Measurements from ENCODE around the gene AHI1.

The AHI1 gene

DNA sequence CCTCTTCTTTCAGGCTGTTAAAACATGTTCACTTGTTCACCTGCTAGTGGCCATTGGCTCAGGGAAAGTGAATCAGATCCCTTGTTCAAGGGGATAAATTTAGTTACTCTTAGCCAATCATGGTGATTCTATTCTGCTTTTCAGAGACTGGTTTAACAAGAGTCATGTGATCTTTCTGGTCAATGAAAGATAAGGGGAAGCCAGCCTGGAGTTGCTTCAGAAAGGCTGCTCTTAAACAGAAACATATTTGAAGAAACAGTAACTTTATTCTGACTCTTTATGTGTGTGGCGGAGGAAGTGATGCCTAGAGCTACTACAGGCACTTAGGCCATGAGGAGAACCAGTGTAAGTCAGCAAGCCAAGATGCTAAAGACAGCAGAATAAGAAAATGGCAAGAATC is 28.1 kb upstream of the AHI1 start:
- Histone ChIP-seq H3K4me2 (ENCODE audit: low read depth, low read length) (no peak overlapping the region), H4K20me1 (ENCODE audit: insufficient read depth, low read length) (no peaks in the 10 kb centered on the region), H3K9me3 (replicated peaks; ENCODE audit: insufficient read depth, low read length) (no peaks in the 10 kb centered on the region), H3K27me3 (replicated peaks; ENCODE audit: insufficient read depth, low read length) (no peaks in the 10 kb centered on the region), H3K9me2 (replicated peaks; ENCODE audit: insufficient read depth, low read length) (no peaks in the 10 kb centered on the region), H3K9ac (ENCODE audit: low read length) (no peak overlapping the region), H3K27ac (ENCODE audit: low read length) (no peak overlapping the region), H3K79me2 (ENCODE audit: low read length) (no peaks in the 10 kb centered on the region), H2AFZ (ENCODE audit: low read length) (no peak overlapping the region), H3K36me3 (replicated peaks; ENCODE audit: insufficient read depth, low read length) (no peaks in the 10 kb centered on the region), H3F3A (ENCODE audit: insufficient read depth, low read length) (no peaks in the 10 kb centered on the region), H3K4me3 (ENCODE audit: low read length) (no peak overlapping the region), H3K4me1 (ENCODE audit: low read length) (no peaks in the 10 kb centered on the region)
- DNase-seq: no peak
- TF ChIP-seq EZH2phosphoT487 (IDR thresholded peaks at IDR 0.05; ENCODE audit: low read length) (no peak), EZH2 (optimal IDR thresholded peaks at IDR 0.05; ENCODE audit: low read depth, low read length) (no peak)
- TF ChIP-seq, protein P1, sequence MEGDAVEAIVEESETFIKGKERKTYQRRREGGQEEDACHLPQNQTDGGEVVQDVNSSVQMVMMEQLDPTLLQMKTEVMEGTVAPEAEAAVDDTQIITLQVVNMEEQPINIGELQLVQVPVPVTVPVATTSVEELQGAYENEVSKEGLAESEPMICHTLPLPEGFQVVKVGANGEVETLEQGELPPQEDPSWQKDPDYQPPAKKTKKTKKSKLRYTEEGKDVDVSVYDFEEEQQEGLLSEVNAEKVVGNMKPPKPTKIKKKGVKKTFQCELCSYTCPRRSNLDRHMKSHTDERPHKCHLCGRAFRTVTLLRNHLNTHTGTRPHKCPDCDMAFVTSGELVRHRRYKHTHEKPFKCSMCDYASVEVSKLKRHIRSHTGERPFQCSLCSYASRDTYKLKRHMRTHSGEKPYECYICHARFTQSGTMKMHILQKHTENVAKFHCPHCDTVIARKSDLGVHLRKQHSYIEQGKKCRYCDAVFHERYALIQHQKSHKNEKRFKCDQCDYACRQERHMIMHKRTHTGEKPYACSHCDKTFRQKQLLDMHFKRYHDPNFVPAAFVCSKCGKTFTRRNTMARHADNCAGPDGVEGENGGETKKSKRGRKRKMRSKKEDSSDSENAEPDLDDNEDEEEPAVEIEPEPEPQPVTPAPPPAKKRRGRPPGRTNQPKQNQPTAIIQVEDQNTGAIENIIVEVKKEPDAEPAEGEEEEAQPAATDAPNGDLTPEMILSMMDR (IDR thresholded peaks at IDR 0.05; ENCODE audit: low read length): no peak

DNA sequence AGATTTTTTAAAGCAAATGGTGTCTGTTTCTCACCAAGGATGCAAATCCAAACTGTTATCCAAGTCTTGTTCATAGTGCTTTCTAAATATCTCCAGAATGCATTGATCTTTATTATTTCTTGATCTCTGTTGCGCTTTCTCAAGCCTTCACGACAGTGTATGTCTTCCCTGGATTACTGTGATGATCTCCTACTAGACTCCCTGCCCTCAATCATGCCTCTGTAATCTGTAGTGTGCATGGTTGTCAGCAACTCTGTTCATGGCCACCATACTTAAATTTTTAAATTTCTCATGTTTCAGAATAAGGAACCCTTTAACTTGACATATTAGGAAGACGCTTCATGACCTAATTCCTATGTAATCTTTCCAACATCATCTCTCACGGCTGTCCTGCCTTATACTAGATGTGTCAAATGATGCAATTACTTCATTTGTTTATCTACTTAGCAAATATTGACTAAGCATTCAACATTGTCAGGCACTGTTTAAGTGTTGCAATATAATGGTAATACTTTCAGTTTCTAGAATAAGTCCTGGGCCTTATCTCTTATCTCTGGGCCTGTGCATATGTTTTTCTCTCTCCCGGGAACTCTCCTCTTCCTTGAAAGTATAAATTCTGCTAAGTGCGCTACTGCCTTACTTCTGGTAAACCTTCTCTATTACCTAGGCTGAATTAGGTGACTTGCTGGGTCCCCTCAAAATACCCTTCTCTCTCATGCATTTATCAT is 25.6 kb upstream of the AHI1 start:
- no peak for DNase-seq
- Histone ChIP-seq H3K27me3 (replicated peaks; ENCODE audit: insufficient read depth, low read length) (no peaks in the 10 kb centered on the region), H3K79me2 (ENCODE audit: low read length) (no peaks in the 10 kb centered on the region), H3K4me1 (ENCODE audit: low read length) (no peaks in the 10 kb centered on the region), H3K4me2 (ENCODE audit: low read depth, low read length) (no peak overlapping the region), H2AFZ (ENCODE audit: low read length) (no peak overlapping the region), H4K20me1 (ENCODE audit: insufficient read depth, low read length) (no peaks in the 10 kb centered on the region), H3K36me3 (replicated peaks; ENCODE audit: insufficient read depth, low read length) (no peaks in the 10 kb centered on the region), H3K4me3 (ENCODE audit: low read length) (no peak overlapping the region), H3K27ac (ENCODE audit: low read length) (no peak overlapping the region), H3K9me3 (replicated peaks; ENCODE audit: insufficient read depth, low read length) (no peaks in the 10 kb centered on the region), H3K9ac (ENCODE audit: low read length) (no peak overlapping the region), H3K9me2 (replicated peaks; ENCODE audit: insufficient read depth, low read length) (no peaks in the 10 kb centered on the region), H3F3A (ENCODE audit: insufficient read depth, low read length) (no peaks in the 10 kb centered on the region)
- TF ChIP-seq, protein P1 (IDR thresholded peaks at IDR 0.05; ENCODE audit: low read length): no peak
- no peak for TF ChIP-seq EZH2 (optimal IDR thresholded peaks at IDR 0.05; ENCODE audit: low read depth, low read length)
- TF ChIP-seq EZH2phosphoT487 (IDR thresholded peaks at IDR 0.05; ENCODE audit: low read length): no peak

DNA sequence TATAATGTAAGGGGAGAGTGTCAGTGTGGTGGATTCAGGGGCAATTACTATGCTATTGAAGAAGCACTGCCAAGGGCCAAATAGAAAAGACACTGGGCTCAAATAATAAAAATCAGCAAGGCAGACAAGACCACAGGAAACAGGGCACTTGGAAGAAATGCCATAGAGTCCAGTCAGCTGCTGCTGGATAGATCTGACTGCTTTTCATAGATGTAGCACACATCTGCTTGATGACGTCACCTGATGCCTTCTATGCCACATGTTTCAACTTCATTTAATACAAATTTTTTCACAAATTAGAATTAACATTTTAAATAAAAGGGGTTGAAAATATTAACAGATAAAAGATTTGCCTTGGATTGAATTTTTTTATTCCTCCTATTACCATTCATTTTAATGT is 23.9 kb upstream of the AHI1 start:
- no peak for TF ChIP-seq EZH2 (optimal IDR thresholded peaks at IDR 0.05; ENCODE audit: low read depth, low read length)
- no peak for TF ChIP-seq EZH2phosphoT487 (IDR thresholded peaks at IDR 0.05; ENCODE audit: low read length)
- TF ChIP-seq, protein P1 (IDR thresholded peaks at IDR 0.05; ENCODE audit: low read length): no peak
- H3K4me3 ChIP-seq (ENCODE audit: low read length): no peak overlapping the region
- no peak overlapping the region for H3K27ac ChIP-seq (ENCODE audit: low read length)
- no peak overlapping the region for H3K9ac ChIP-seq (ENCODE audit: low read length)
- H3K36me3 ChIP-seq (replicated peaks; ENCODE audit: insufficient read depth, low read length): no peaks in the 10 kb centered on the region
- no peaks in the 10 kb centered on the region for H3F3A ChIP-seq (ENCODE audit: insufficient read depth, low read length)
- H3K9me3 ChIP-seq (replicated peaks; ENCODE audit: insufficient read depth, low read length): no peaks in the 10 kb centered on the region
- H2AFZ ChIP-seq (ENCODE audit: low read length): no peak overlapping the region
- no peaks in the 10 kb centered on the region for H3K4me1 ChIP-seq (ENCODE audit: low read length)
- DNase-seq: no peak
- no peaks in the 10 kb centered on the region for H3K9me2 ChIP-seq (replicated peaks; ENCODE audit: insufficient read depth, low read length)
- no peaks in the 10 kb centered on the region for H4K20me1 ChIP-seq (ENCODE audit: insufficient read depth, low read length)
- H3K4me2 ChIP-seq (ENCODE audit: low read depth, low read length): no peak overlapping the region
- H3K27me3 ChIP-seq (replicated peaks; ENCODE audit: insufficient read depth, low read length): no peaks in the 10 kb centered on the region
- H3K79me2 ChIP-seq (ENCODE audit: low read length): no peaks in the 10 kb centered on the region
